Activated gamma-delta T cell treated with anti-CD3 and anti-CD28 coated beads, Interleukin-2, amount 50 U/mL, for 16 hours (primary cell): ENCODE data around the gene CNTNAP2.
"Not testable (repeated sequence)": the region's sequence is repeated elsewhere in the genome, so short reads cannot be mapped to it uniquely, and the experiment has no call there.

Source experiments
- DNase-seq: peaks from one replicate; pipeline ENCODE4 v3.0.0-alpha.2; 2020; ENCODE audit warnings: low read depth

Gene CNTNAP2

GRCh38 chr7:147114525-147114924 lies 997.9 kb downstream of the CNTNAP2 start:
- DNase-seq: not testable (repeated sequence)

- DNase-seq: no peak
Observed at GRCh38 chr7:147136352-147136751, 1019.8 kb downstream of the CNTNAP2 start.

- DNase-seq: no peak
Observed at GRCh38 chr7:147145194-147145593, 1028.6 kb downstream of the CNTNAP2 start.

- DNase-seq: no peak
Observed at GRCh38 chr7:147146169-147146568, 1029.6 kb downstream of the CNTNAP2 start.

- no peak for DNase-seq
Observed at GRCh38 chr7:147151661-147152060, 1035.1 kb downstream of the CNTNAP2 start.

- DNase-seq: no peak
Observed at GRCh38 chr7:147153571-147153970, 1037.0 kb downstream of the CNTNAP2 start.

GRCh38 chr7:147161405-147161804 lies 1044.8 kb downstream of the CNTNAP2 start:
- DNase-seq: no peak

GRCh38 chr7:147170341-147171012 lies 1053.9 kb downstream of the CNTNAP2 start:
- DNase-seq: no peak

- no peak for DNase-seq
Observed at GRCh38 chr7:147171013-147171391, 1054.4 kb downstream of the CNTNAP2 start.

- DNase-seq: no peak
Observed at GRCh38 chr7:147173883-147174282, 1057.3 kb downstream of the CNTNAP2 start.

- DNase-seq: no peak
Observed at GRCh38 chr7:147182874-147183273, 1066.3 kb downstream of the CNTNAP2 start.

- no peak for DNase-seq
Observed at GRCh38 chr7:147183276-147183675, 1066.7 kb downstream of the CNTNAP2 start.

GRCh38 chr7:147188467-147188866 lies 1071.9 kb downstream of the CNTNAP2 start:
- no peak for DNase-seq

GRCh38 chr7:147193476-147193875 lies 1076.9 kb downstream of the CNTNAP2 start:
- no peak for DNase-seq

GRCh38 chr7:147196481-147196880 lies 1079.9 kb downstream of the CNTNAP2 start:
- no peak for DNase-seq

GRCh38 chr7:147197006-147197405 lies 1080.4 kb downstream of the CNTNAP2 start:
- no peak for DNase-seq

GRCh38 chr7:147199868-147200267 lies 1083.3 kb downstream of the CNTNAP2 start:
- DNase-seq: no peak

GRCh38 chr7:147207988-147208387 lies 1091.4 kb downstream of the CNTNAP2 start:
- no peak for DNase-seq

- no peak for DNase-seq
Observed at GRCh38 chr7:147231275-147231674, 1114.7 kb downstream of the CNTNAP2 start.

- no peak for DNase-seq
Observed at GRCh38 chr7:147235645-147236382, 1119.2 kb downstream of the CNTNAP2 start.

- DNase-seq: no peak
Observed at GRCh38 chr7:147240468-147240867, 1123.9 kb downstream of the CNTNAP2 start.

- DNase-seq: no peak
Observed at GRCh38 chr7:147245274-147245673, 1128.7 kb downstream of the CNTNAP2 start.

- no peak for DNase-seq
Observed at GRCh38 chr7:147249956-147250355, 1133.4 kb downstream of the CNTNAP2 start.
